ENCODE results near the gene PPP1R9A.

The PPP1R9A gene

GRCh38 chr7:94907026-94907810 is at the start of gene PPP1R9A:
PPP1R9A (plus strand) TSS chr7:94907594; CDS start chr7:94910114, 2,520 bp downstream.
- peak; percentile 19 for TF ChIP-seq CTCF (IDR thresholded peaks at IDR 0.05; ENCODE audit: insufficient read depth, low read length, missing control alignments)
- ChIA-PET CTCF (no interaction called here), POLR2A (no interaction called here)
- peak within 1 kb of the TSS; percentile 47 for H3K4me3 ChIP-seq (ENCODE audit: low read depth, low read length)
- no peak for DNase-seq (ENCODE audit: low read depth, low spot score)

- no peak for DNase-seq (ENCODE audit: low read depth, low spot score)
- POLR2A ChIA-PET: no interaction called here
- CTCF ChIA-PET: no interaction called here
- no peak overlapping the region for H3K4me3 ChIP-seq (ENCODE audit: low read depth, low read length)
- TF ChIP-seq CTCF (IDR thresholded peaks at IDR 0.05; ENCODE audit: insufficient read depth, low read length, missing control alignments): no peak
Observed at GRCh38 chr7:94871132-94871531, 36.3 kb upstream of the PPP1R9A start.

GRCh38 chr7:94873239-94873638 is 34.2 kb upstream of the PPP1R9A start:
- H3K4me3 ChIP-seq (ENCODE audit: low read depth, low read length): no peak overlapping the region
- no peak for DNase-seq (ENCODE audit: low read depth, low spot score)
- ChIA-PET CTCF (no interaction called here), POLR2A (no interaction called here)
- TF ChIP-seq CTCF (IDR thresholded peaks at IDR 0.05; ENCODE audit: insufficient read depth, low read length, missing control alignments): no peak

GRCh38 chr7:94874036-94874785 is 33.2 kb upstream of the PPP1R9A start:
- DNase-seq (ENCODE audit: low read depth, low spot score): no peak
- POLR2A ChIA-PET: no interaction called here

GRCh38 chr7:94875201-94875600 is 32.2 kb upstream of the PPP1R9A start:
- TF ChIP-seq CTCF (IDR thresholded peaks at IDR 0.05; ENCODE audit: insufficient read depth, low read length, missing control alignments): no peak
- CTCF ChIA-PET: interaction anchor here (0.6 kb wide), 1 partner anchor 188 kb away, joined by 3 read pairs; no protein-coding TSS in a partner anchor
- DNase-seq (ENCODE audit: low read depth, low spot score): no peak

More at GRCh38 chr7:94874036-94874785, 33.2 kb upstream of the PPP1R9A start:
- no peak for TF ChIP-seq CTCF (IDR thresholded peaks at IDR 0.05; ENCODE audit: insufficient read depth, low read length, missing control alignments)
- CTCF ChIA-PET: no interaction called here
- no peak overlapping the region for H3K4me3 ChIP-seq (ENCODE audit: low read depth, low read length)

More at GRCh38 chr7:94875201-94875600, 32.2 kb upstream of the PPP1R9A start:
- no peak overlapping the region for H3K4me3 ChIP-seq (ENCODE audit: low read depth, low read length)
- POLR2A ChIA-PET: no interaction called here
